ENCODE results near the gene TRAF1.
"Not testable (repeated sequence)": the region's sequence is repeated elsewhere in the genome, so short reads cannot be mapped to it uniquely, and the experiment has no call there.

Gene TRAF1, protein sequence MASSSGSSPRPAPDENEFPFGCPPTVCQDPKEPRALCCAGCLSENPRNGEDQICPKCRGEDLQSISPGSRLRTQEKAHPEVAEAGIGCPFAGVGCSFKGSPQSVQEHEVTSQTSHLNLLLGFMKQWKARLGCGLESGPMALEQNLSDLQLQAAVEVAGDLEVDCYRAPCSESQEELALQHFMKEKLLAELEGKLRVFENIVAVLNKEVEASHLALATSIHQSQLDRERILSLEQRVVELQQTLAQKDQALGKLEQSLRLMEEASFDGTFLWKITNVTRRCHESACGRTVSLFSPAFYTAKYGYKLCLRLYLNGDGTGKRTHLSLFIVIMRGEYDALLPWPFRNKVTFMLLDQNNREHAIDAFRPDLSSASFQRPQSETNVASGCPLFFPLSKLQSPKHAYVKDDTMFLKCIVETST

DNA sequence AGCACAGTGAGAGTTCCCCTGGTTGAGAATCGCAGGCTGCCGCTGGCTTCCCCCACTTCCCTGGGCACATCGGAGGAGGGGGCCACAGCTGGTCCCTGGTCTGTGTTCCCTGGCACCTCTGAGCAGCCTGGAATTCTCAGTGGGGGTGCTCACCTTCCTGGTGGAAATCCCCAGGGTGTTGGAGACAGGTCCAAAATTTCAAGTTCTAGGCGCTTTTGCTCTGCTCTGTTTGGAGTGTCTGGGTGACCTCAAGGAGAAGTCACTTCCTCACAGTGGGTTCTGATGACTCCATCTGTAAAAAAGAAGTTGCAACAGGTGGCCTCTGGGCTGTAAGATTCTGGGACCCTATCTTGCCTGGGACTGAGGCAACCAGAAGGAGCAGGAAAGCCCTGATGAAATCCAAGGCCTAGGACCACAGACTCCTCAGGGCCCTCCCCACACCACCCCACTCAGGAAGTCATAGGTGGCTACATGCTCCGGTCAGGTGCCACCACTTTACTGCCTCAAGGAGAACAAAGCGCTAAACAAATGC is at the start of gene TRAF1:
Gene TRAF1 (minus strand): TSS at position 400 of the 532 bp plus-strand sequence. CDS start 721 bp downstream, outside the sequence.
- peak; percentile 83 for DNase-seq

DNA sequence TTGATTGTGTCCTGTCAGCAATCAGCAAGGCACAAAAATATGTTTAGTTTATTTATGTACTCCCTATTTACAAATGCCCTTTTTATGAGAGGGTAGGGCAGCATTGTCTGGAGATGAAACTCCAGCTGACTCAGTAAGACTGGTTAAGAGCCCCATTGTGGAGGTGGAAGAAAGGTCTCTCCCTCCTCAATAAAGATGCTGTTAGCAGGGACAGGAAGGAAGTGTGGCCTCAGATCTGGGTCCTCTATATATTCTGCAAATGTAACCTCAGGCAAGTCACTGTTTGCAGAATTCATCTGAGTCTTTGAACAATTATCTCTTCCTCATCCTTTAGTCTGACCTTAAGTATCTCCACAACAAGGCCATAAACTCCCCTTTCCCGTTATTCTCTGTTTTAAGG is 48.3 kb upstream of the TRAF1 start:
- DNase-seq: no peak

DNA sequence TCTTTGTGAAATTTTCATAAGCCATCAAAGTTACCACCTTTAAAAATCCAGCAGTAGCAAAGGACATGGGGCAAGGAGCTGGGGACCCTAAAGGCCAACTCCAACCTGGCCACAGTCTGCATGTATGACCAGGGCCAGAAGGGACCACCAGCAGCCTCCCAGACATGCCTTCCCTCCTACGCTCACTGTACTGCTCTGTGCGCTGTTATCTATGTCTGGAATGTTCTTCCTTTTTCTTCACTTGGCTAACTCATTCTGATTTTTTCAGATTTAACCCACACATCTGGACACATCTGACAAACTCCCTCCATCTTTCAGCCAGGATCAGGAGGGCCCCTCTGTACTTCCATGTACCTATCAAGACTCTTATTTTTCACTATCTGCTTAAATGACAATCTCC is 47.6 kb upstream of the TRAF1 start:
- DNase-seq: no peak

DNA sequence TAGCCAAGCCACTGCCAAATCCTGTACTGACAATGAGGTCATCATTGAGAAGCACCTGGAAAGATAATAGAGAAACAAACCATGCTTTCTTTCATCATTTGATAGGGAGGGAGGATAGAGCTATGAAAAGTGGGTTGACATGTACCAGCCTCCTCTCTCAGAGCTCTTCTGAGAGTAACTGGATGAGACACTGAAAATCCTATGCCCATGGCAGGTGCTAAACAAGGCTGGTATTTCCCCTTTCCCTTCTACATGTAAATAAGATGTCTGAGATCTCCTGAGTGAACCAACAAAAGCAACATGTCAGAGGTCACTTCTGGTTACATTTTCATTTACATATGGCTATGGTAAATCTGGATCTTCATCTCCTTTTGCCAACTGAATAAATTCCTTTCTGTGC is 45.3 kb upstream of the TRAF1 start:
- no peak for DNase-seq

DNA sequence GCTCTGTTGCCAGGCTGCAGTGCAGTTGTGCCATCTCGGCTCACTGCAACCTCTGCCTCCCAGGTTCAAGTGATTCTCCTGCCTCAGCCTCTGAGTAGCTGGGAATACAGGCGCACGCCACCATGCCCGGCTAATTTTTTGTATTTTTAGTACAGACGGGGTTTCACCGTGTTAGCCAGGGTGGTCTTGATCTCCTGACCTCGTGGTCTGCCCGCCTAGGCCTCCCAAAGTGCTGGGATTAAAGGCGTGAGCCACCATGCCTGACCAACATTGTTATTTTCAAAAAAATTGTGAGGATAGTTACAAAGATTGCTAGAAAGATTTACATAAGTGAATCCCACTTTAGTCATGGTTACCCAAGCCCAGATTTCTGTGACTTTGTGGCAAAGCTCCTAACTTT is 44.9 kb upstream of the TRAF1 start:
- not testable (repeated sequence) for DNase-seq

DNA sequence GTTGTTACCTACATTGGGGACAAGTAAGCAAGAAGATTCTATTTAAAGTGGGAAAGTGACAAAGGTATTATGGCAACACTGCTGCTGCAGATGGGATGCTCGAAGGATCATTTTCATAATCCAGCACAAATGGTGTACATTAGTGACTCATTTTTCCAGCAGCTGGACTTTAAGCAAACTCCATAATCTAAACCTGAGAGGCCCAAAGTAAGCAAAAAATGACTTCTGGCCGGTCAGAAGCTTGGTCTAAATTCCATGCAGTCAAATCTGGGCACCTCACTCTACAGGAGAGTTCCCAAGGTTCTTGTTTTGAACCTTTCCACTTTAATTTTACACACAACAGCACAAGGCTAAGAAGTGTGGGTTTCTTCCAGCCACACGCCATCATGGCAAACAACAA is 43.6 kb upstream of the TRAF1 start:
- DNase-seq: no peak

DNA sequence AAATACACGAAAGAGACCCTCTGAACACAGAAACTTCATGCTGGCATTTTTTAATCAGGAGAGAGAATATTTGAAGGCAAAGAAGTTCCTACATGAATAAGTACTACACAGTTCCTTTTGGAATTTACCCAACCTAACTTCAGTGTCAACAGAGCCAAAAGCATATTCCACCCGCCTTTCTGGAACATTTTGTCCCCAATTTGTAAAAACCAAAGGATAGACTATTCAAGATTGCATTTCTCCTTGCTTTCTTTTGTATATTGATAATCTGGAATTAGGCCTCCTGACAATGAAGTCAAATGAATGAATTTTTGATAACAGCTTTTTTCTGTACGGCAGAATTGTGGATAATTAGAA is 39.4 kb upstream of the TRAF1 start:
- no peak for DNase-seq

DNA sequence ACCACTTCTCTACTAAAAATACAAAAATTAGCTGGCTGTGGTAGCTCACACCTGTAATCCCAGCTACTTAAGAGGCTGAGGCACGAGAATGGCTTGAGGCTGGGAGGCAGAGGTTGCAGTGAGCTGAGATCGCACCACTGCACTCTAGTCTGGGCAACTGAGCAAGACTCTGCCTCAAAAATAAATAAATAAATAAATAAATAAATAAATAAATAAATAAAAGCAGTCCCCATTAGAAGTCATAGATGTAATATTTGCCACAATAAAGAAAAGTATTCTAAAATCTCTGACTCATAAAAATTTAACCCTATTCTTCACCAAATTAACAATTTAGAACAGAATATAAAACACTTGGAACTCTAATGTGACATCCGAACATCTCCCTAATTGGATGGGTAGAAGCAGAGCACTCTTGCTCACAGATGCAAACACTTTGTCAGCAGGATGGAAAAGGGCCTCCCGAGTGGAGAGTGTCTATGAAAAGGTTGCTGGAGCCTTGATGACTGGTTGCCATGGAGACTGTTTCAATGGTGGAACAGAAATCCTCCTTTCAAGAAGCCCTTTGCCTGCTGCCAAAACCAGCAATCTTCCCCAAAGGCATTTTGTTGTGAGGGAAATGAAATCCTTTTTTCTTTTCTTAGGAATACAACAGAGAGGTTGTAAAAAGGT is 38.9 kb upstream of the TRAF1 start:
- no peak for DNase-seq

DNA sequence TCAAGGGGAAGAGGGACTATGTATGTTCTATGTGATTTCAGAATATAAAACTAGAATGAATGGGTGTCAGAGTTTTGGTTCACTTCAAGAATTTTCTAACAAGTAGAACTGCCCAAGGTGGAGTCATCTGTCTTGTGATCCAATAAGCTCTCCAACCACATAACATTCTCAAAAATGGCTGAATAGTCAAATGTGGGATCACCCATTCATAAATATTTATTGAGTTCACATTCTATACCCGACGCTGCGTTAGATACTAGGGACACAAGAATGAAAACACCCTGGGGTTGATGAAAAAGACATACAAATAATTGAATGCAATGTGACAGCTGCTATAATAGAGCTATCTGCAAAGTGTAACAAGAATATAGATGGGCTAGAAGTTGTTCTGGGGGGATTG is 35.3 kb upstream of the TRAF1 start:
- DNase-seq: no peak

DNA sequence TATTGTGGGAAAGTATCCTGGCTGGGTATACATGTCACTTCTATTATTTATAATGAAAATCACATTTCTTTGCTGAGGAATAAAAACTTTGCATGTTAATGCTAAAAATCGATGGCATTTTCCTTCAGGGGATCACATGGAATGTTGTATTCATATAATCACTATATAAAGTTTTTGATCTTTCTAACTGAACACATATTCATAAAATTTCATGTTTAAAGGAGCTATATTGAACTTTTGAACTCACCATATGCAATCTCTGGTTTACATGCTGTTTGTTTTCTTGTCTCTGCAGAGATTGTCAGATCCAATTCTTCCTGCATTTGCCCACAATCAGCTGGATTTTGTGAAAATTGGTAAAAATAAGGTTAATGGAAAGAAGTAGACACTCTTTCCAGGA is 33.4 kb upstream of the TRAF1 start:
- no peak for DNase-seq

DNA sequence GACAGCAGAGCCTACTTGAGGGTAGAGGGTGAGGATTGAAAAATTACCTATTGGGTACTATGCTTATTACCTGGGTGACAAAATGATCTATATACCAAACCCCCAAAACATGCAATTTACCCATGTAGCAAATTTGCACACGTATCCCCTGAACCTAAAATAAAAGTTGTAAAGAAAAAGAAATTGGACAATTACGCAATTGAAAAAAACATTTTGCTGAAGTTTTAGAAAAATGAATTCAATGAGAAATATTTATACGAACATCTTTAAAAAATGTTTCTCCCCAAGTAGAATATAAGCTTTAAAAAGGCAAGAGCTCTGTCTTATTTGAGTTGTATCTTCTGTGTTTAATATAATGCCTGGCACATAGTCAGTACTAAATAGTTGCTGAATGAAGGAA is 30.3 kb upstream of the TRAF1 start:
- no peak for DNase-seq

DNA sequence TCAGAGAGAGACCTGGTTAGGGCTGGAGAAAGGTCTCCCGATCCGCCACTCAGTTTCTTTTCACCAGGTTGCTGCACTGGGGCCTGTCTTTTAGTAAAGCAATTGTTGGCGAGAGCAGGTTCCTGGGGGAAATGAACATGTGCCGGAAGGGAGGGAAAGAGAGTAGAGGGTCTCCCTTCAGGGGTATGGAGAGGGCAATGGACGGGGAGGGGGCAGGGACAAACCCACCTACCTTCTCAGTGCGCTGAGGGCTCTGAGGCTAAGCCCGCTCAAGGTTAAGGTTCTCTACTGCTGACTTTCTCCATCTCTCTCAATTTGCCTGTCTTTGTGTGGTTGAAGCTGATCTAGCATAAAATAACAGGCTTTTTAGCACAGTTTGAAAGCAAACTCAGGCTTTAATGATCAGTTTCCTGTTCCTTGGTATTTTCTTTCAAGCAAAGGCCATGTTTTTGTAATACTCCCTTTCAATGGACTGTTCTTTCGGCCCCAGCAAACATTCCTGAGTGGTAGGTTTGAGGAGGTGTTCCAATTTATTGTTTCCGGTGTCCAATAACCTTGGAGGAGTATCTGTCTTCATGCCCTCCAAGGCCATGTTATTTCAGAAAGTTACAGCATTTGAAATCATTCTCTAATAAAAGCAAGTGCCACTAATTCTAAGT is 25.5 kb upstream of the TRAF1 start:
- DNase-seq: no peak

DNA sequence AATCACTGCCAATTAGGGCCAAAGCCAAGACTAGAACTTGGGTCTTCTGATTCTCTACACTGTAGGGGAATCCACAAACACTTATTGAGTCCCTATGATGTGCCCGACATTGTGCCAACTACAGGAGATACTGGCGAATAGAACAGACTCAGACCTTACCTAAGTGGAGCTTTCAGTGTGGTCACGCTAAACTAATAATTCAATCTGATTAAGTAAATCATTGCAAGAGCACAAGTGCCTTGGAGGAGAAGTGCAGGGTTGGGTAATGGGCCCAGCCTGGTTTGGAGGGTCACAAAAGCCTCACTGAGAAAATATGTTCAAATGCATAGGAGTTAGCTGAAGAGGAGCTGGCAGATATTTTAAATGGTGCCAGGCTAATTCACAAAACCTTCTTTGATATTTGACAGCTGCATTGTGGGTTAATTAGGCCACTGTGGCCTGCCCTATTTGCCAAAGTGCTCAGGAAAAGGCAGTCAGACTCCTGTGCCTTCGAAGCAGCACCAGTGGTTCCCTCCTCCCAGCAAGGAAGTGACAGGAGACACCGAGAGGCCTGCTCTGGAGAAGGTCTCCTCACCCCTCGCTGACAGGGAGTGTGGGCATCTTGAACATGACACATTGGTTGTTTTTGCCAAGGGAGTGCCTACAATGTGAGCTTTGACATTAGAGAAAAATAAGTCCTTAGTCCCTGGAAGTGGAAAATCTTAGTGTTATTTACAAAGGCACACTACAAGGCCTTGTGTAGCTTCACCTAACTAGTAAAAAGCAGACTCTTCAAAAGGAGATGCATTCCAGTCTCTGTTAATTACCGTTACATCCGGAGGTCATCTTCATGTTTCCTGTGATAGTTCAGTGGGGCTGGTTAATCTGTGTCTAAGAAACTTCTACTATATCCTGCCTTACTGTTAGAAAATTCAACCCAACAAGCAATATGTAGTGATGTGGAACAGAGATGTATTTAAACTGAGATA is 24.1 kb upstream of the TRAF1 start:
- DNase-seq: no peak

DNA sequence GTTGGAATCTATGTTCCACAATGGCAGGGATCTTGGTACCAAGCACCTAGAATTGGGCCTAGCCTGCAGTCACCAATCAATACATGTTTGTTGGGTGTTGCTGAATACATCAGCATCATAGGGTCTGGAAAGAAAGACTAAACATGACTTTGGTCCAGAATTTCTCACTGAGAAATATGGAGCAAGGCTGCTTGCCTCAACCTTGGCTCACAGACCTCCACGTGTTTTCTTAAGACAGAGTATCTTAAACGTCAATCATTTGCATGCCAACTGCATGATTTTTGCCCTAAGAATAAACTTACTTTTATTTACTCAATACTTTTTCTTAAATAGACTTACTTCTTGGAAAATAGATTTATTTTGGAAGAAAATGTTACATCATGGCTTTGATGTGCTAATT is 22.7 kb upstream of the TRAF1 start:
- no peak for DNase-seq

DNA sequence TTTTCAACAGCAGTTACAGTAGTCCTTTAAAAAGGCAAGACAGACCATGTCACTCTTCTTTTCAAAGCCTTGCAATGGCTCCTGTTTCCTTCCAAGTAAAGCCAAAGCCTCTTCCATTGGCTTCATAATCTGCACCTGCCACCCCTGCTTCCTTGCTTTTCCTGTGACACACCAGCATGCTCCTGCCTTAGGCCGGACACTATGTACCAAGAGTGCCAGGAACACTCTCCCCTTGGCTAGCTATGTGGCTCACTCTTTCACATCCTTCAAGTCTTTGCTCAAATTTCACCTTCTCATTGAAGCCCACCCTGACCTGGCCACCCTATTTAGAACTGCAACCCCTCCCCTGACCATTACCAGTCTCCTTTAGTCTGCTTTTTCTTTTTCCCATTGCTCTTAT is 22.2 kb upstream of the TRAF1 start:
- DNase-seq: no peak

DNA sequence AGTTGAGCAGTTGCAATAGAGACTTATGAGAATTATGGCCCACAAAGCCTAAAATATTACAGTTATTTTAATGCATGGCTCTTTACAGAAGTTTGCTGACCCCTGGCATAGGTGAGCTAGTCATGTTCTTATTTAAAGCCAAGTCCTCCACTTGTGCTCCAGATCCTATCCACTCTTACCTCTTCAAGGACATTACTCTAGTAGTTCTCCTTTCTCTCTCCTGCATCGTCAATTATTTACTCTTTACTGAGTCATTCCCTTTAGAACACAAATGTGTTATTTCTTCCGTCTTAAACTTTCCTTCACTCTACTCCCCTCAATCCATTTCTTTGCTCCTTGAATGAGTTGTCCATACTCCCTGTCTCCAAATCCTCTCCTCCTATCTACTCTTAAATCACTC is 20.6 kb upstream of the TRAF1 start:
- no peak for DNase-seq

DNA sequence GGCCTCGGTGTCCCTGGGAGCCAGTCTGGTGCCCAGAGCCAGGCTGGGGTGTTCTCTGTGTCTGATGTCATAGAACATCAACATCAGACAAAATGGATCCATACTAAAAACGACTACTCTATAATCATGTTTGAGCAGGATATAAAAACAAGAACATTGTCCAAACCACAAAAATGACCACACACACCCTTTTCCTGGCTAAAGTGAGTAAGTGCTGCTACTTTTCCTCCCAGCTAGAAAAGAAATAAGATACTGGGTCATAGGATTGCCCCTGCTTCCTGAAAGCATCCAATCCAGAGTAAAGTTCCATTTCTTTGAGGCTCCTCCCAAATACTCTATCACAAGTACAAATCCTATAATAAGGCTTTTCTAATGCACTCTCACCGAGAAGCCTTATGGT is 19.7 kb upstream of the TRAF1 start:
- no peak for DNase-seq

DNA sequence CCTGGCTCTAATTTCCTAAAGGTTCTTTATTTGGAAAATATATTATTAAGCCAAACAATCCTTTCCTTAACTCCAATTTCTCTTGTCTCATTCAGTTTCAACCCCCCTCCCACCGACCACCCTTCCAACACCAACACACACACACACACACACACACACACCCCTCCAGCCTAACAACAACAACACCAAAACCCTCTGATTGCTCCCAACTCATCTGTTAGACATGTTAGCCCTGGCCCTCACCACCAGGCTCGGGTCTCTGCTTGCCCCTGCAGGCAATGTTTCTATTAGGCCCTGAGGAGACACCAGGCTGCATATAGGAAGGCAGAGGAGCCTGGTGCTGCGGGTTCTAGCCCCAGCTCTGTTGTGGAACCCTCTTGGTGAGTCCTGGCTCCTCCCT is 18.4 kb upstream of the TRAF1 start:
- DNase-seq: no peak

DNA sequence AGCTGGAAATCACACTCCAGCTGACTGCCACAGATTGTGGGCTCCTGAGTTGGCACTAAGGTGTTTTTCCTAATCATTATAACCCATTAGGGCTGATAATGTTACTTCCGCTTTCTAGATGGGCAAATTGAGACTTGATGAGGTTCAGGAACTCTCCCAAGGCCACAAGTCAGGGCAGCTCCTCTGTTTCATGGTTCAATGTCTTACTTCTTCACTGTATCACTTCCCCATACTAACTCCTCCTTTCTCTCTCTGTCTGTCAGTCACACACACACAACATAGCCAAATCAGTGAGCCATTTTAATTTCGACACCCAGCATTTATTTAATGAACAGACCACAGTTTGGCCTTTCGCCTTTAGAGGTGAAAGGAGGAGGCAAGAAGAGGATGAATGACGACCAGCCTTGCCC is 17.8 kb upstream of the TRAF1 start:
- no peak for DNase-seq

DNA sequence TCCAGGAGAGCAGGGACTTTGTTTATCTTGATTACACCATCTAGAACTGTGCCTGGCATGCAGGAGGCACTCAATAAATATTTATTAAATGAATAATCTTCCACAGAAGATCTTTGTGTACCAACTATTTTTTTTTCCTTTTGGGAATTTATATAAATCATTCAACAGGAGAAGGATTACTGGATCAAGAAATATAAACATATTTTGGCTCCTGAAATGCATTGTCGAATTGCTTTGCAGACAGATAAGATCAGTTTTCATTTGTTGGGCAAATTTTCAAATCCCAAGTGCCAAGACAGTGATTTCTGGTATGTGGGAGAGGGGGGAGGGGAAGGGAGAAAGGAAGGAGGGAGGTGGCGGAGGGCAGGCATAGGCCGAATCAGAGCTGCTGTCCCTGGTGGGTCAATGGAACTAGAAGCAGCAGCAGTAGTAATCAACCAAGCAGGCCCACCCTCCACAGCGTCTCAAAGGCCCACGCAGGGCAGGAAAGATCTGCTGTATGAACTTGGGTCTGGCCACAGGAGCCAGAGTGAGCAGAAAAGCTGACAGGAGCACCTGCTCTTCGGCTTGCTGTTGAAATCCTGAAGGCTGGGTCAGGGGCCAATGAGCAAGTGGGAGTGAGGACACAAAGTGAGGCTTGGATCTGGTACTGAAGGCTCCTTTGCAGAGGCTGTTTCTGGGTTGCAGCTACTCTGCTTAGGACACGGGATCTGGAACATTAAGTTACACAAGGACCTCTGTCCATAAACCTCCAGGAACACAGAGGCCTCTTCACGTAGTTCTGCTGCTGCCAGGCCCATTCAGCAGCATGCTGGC is 15.8 kb upstream of the TRAF1 start:
- DNase-seq: no peak

DNA sequence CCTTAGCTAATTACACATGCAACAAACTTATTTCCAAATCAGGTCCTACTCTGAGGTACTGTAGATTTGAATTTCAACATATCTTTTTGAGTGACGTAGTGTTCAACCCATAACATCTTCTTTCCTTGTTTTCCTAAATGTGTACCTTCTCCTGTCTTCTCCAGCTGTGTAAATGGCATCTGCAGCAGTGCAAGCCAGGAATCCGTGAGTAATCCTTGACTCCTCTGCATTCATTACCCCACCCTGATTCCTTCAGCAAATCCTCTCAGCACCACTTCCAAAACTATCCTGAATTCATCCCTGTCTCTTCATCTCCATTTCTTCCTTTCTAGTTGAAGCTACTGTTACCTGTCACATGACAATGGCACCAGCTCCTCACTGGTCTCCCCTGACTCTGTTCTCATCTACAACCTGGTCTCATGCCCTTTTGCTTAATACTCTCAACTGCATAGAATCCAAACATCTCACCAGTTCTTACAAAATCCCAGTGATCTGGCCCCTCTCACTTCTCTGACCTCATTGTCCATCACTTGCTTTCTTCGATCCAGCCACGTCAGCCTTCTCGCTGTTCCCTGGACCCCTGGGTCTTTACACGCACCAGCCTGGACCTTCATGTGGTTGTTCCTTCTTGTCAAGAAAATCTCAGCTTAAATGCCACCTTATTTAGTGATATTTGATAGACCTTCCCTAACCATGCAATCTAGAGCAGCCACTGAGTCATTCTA is 14.6 kb upstream of the TRAF1 start:
- DNase-seq: no peak
